PC-9 (cell line): ENCODE data around the gene MIOS. TPM values are rescaled to one million over a fixed set of nuclear protein-coding genes. Genes with fewer than 3 reads are reported as not detected.

Experiments used
- Bru-seq: library from RNA; stranded (reverse); fragments of 400-500 nt; gene quantifications from one replicate; lab custom pipeline; 2021; lab: Mats Ljungman, UMichigan
- BruChase-seq, 2 experiments: library from RNA; stranded (reverse); fragments of 400-500 nt; gene quantifications; one replicate each; lab custom pipeline; 2021; lab: Mats Ljungman, UMichigan
- BruUV-seq: library from RNA; stranded (reverse); fragments of 400-500 nt; replicated peaks from 2 replicates; lab custom pipeline; 2021; lab: Mats Ljungman, UMichigan
- CTCF ChIA-PET: fragments of 300-600 bp; sonication (Branson Sonifier 250); formaldehyde crosslinking; loops from one replicate; lab custom pipeline; 2022; ENCODE audit warnings: antibody characterized with exemption; lab: Charles Lee
- POLR2A ChIA-PET: fragments of 300-600 bp; sonication (Branson Sonifier 250); formaldehyde crosslinking; loops from one replicate; lab custom pipeline; 2022; ENCODE audit warnings: antibody characterized with exemption; ENCODE audit not compliant: unreplicated experiment; lab: Charles Lee
- DNase-seq, 2 experiments: peaks; one replicate each; pipeline versions ENCODE4 v3.0.0 to v3.0.0-alpha.2; 2015 to 2022; ENCODE audit warnings: mixed read lengths in 1 of 2
- H2AFZ ChIP-seq: fragments of 200-600 bp; sonication (generic); 2 replicates; pipeline ENCODE4 v1.8.1; 2017; ENCODE audit warnings: antibody characterized with exemption
- H3F3A ChIP-seq: fragments of 200-600 bp; sonication (generic); 2 replicates; pipeline ENCODE4 v1.8.1; 2017; ENCODE audit warnings: antibody characterized with exemption, mild to moderate bottlenecking, low read depth; ENCODE audit not compliant: insufficient read depth
- H3K27ac ChIP-seq: fragments of 200-600 bp; sonication (generic); 2 replicates; pipeline ENCODE4 v1.6.1; 2016; ENCODE audit warnings: mixed run types
- H3K27me3 ChIP-seq: fragments of 200-600 bp; sonication (generic); 2 replicates; pipeline ENCODE4 v1.6.1; 2016; ENCODE audit warnings: low read depth, mixed run types; ENCODE audit not compliant: insufficient read depth
- H3K36me3 ChIP-seq: fragments of 200-600 bp; sonication (generic); 2 replicates; pipeline ENCODE4 v1.6.1; 2016; ENCODE audit warnings: low read depth, mixed run types
- H3K4me1 ChIP-seq: fragments of 200-600 bp; sonication (generic); replicated peaks from 2 replicates; pipeline ENCODE4 v1.6.1; 2016; ENCODE audit warnings: mixed run types; ENCODE audit not compliant: insufficient read depth
- H3K4me2 ChIP-seq: fragments of 200-600 bp; sonication (generic); 2 replicates; pipeline ENCODE4 v1.6.1; 2017; ENCODE audit warnings: mixed run types
- H3K4me3 ChIP-seq: fragments of 200-600 bp; sonication (generic); 2 replicates; pipeline ENCODE4 v1.6.1; 2016; ENCODE audit warnings: mixed run types
- H3K79me2 ChIP-seq: fragments of 200-600 bp; sonication (generic); 2 replicates; pipeline ENCODE4 v1.6.1; 2017; ENCODE audit warnings: low read depth, mixed run types
- H3K9me2 ChIP-seq: fragments of 200-600 bp; sonication (generic); 2 replicates; pipeline ENCODE4 v1.8.1; 2017; ENCODE audit warnings: mild to moderate bottlenecking; ENCODE audit not compliant: insufficient read depth
- H3K9me3 ChIP-seq: fragments of 200-600 bp; sonication (generic); 2 replicates; pipeline ENCODE4 v1.8.1; 2016; ENCODE audit warnings: low read depth; ENCODE audit not compliant: insufficient read depth
- H4K20me1 ChIP-seq: fragments of 200-600 bp; sonication (generic); 2 replicates; pipeline ENCODE4 v1.8.1; 2017; ENCODE audit not compliant: insufficient read depth
- CTCF ChIP-seq: fragments of 200-600 bp; sonication (generic); conservative IDR thresholded peaks from 2 replicates; pipeline ENCODE4 v1.6.1; 2017; ENCODE audit warnings: mixed run types, antibody characterized with exemption, mild to moderate bottlenecking, moderate library complexity
- EZH2 ChIP-seq: fragments of 200-600 bp; sonication (generic); IDR thresholded peaks from 2 replicates; pipeline ENCODE4 v1.8.0; 2017; ENCODE audit warnings: antibody characterized with exemption, low read depth
- intact Hi-C: fragments of 100-400 bp; cut with micrococcal nuclease; formaldehyde crosslinking; loops from one replicate; pipeline ENCODE4 v1.10.0; 2022; ENCODE audit not compliant: unreplicated experiment
- long read RNA-seq: library from polyadenylated mRNA; stranded (forward); transcript quantifications from one replicate; pipeline ENCODE4 v2.0.0, GENCODE V29; 2022
- total RNA-seq: library from RNA; stranded (reverse); gene quantifications from 2 replicates; pipeline ENCODE4 v1.2.3, GENCODE V29; 2021

Gene MIOS
- total RNA-seq (35.8 and 42.0 TPM in 2 replicates), Bru-seq, nascent RNA (percentile 87 among the genes with signal in this experiment), BruChase-seq, experiment 1, labeled RNA remaining after a 2-hour chase (percentile 85 among the genes with signal in this experiment), BruChase-seq, experiment 2, labeled RNA remaining after a 6-hour chase (percentile 81 among the genes with signal in this experiment)
- long read RNA-seq, transcript MIOS-202 (12 exons, 3,095 nt), result major isoform, 12 of 53 reads
- long read RNA-seq, transcript MIOS-201 (13 exons, 3,453 nt), result minor isoform, 11 of 53 reads
- long read RNA-seq, partial matches to known transcripts, result 12 of 53 reads
- long read RNA-seq, other reads (novel, unspliced or antisense), result 17 of 53 reads

GRCh38 chr7:7566651-7567611 is at the start of gene MIOS:
MIOS (plus strand) TSS chr7:7566884; CDS start chr7:7572476, 5,592 bp downstream.
- Histone ChIP-seq H3K27ac (peak within 1 kb of the TSS; percentile 97), H3K4me2 (peak within 1 kb of the TSS; percentile 97), H3K9me3 (no peaks in the 10 kb centered on the region), H2AFZ (peak within 1 kb of the TSS; percentile 85), H3F3A (peaks cover 48% of the 10 kb centered on the region), H3K79me2 (peaks cover 49% of the 10 kb centered on the region), H3K27me3 (no peaks in the 10 kb centered on the region), H3K9me2 (no peaks in the 10 kb centered on the region), H3K4me3 (peak within 1 kb of the TSS; percentile 92), H3K4me1 (peaks cover 64% of the 10 kb centered on the region), H3K36me3 (peaks cover 21% of the 10 kb centered on the region), H4K20me1 (peaks cover 7% of the 10 kb centered on the region; the same call in 1 of the 2 replicates)
- DNase-seq, result peak; percentile 67 to 91
- BruUV-seq, result no TSS peak
- TF ChIP-seq CTCF (no peak), EZH2 (no peak)
- ChIA-PET CTCF (interaction anchor here (0.5 kb wide), 1 partner anchor 165 kb away, joined by 24 read pairs; no protein-coding TSS in a partner anchor), POLR2A (interaction anchor here (0.7 kb wide), 1 partner anchor 383 kb away, joined by 3 read pairs; no protein-coding TSS in a partner anchor)
- intact Hi-C loops, result loop anchor here (1.0 to 10.0 kb wide), 5 partner anchors 74 to 1052 kb away; partner anchors contain the start of genes C1GALT1 and UMAD1

- H3K9me2 ChIP-seq, result no peaks in the 10 kb centered on the region
- H2AFZ ChIP-seq, result no peak overlapping the region
- H3K4me2 ChIP-seq, result no peak overlapping the region
- TF ChIP-seq CTCF (no peak), EZH2 (no peak)
- H3K9me3 ChIP-seq, result no peaks in the 10 kb centered on the region
- POLR2A ChIA-PET, result no interaction called here
- CTCF ChIA-PET, result no interaction called here
- no peak for DNase-seq
- no peaks in the 10 kb centered on the region for H3K4me1 ChIP-seq
- H3K4me3 ChIP-seq, result no peak overlapping the region
- no TSS peak for BruUV-seq
- intact Hi-C loops, result no loop called here
- H3K36me3 ChIP-seq, result no peaks in the 10 kb centered on the region
- no peaks in the 10 kb centered on the region for H3K79me2 ChIP-seq
- no peaks in the 10 kb centered on the region for H3F3A ChIP-seq
- H3K27ac ChIP-seq, result no peak overlapping the region
- H4K20me1 ChIP-seq, result no peaks in the 10 kb centered on the region
- no peaks in the 10 kb centered on the region for H3K27me3 ChIP-seq
These were observed 48.9 kb upstream of the MIOS start for GRCh38 chr7:7517754-7518153.

- no peaks in the 10 kb centered on the region for H3K27me3 ChIP-seq
- H3K4me2 ChIP-seq, result no peak overlapping the region
- no peaks in the 10 kb centered on the region for H3F3A ChIP-seq
- no peak overlapping the region for H3K27ac ChIP-seq
- no peak for DNase-seq
- no peak overlapping the region for H2AFZ ChIP-seq
- no peaks in the 10 kb centered on the region for H3K36me3 ChIP-seq
- H3K79me2 ChIP-seq, result no peaks in the 10 kb centered on the region
- H3K4me1 ChIP-seq, result no peaks in the 10 kb centered on the region
- BruUV-seq, result no TSS peak
- H3K9me2 ChIP-seq, result no peaks in the 10 kb centered on the region
- intact Hi-C loops, result no loop called here
- H3K9me3 ChIP-seq, result no peaks in the 10 kb centered on the region
- ChIA-PET POLR2A (no interaction called here), CTCF (no interaction called here)
- no peak overlapping the region for H3K4me3 ChIP-seq
- no peaks in the 10 kb centered on the region for H4K20me1 ChIP-seq
- TF ChIP-seq CTCF (no peak), EZH2 (no peak)
These were observed 47.6 kb upstream of the MIOS start for GRCh38 chr7:7519056-7519455.
